ENCODE measurements around the gene CLEC7A. TPM values are rescaled to one million over a fixed set of nuclear protein-coding genes. Genes with fewer than 3 reads are reported as not detected.

Gene CLEC7A
- total and polyA plus RNA-seq, 4 donors, result 2.8 to 7.0 (median 3.8) TPM

DNA sequence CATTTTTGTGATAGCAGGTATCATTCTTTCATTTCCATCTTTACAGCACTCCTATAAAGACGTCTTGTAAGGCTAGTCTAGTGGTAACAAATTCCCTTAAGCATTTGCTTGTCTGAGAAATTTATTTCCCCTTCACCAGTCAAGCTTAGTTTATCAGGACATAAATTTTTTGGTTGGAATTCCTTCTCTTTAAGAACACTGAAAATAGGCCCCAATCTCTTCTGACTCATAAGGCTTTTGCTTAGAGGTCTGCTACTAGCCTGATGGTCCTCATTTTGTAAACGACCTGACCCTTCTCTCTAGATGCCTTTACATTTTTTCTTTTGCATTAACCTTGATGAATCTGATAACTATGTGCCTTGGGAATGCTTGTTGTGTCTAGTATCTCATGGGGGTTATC, 21.6 kb upstream of the CLEC7A start:
- Histone ChIP-seq H3K36me3 (ENCODE audit: control insufficient read depth in 4 of 4, insufficient read depth in 3 of 4, low read depth in 1 of 4, low read length in 3 of 4) (no peaks in the 10 kb centered on the region), H3K27me3 (ENCODE audit: control insufficient read depth in 4 of 4, insufficient read depth in 4 of 4, low read length in 3 of 4) (no peaks in the 10 kb centered on the region), H3K9me3 (ENCODE audit: control insufficient read depth in 4 of 4, low read length in 3 of 4) (peaks cover 0 to 3% (median 0%) of the 10 kb centered on the region in 4 donors), H3K9ac (ENCODE audit: low read depth in 1 of 2, low read length in 2 of 2) (no peak overlapping the region), H3K4me3 (ENCODE audit: low read depth in 1 of 3, low read length in 3 of 3) (no peak overlapping the region), H3K4me1 (ENCODE audit: control insufficient read depth in 4 of 4, insufficient read depth in 4 of 4, low read length in 3 of 4) (peaks cover 0 to 11% (median 4%) of the 10 kb centered on the region in 4 donors), H3K27ac (ENCODE audit: low read depth in 1 of 2, low read length in 2 of 2) (no peak overlapping the region)
- TF ChIP-seq RAD21 (IDR thresholded peaks at IDR 0.05), result no peak
- TF ChIP-seq CTCF (IDR thresholded peaks at IDR 0.05; ENCODE audit: low read depth, low read length, missing input control), result no peak
- no peak for TF ChIP-seq FOXA1 (IDR thresholded peaks at IDR 0.05)
- no peak for TF ChIP-seq TAF1 (conservative IDR thresholded peaks at IDR 0.05)
- no peak for TF ChIP-seq HNF4G (IDR thresholded peaks at IDR 0.05)
- TF ChIP-seq, protein P1, sequence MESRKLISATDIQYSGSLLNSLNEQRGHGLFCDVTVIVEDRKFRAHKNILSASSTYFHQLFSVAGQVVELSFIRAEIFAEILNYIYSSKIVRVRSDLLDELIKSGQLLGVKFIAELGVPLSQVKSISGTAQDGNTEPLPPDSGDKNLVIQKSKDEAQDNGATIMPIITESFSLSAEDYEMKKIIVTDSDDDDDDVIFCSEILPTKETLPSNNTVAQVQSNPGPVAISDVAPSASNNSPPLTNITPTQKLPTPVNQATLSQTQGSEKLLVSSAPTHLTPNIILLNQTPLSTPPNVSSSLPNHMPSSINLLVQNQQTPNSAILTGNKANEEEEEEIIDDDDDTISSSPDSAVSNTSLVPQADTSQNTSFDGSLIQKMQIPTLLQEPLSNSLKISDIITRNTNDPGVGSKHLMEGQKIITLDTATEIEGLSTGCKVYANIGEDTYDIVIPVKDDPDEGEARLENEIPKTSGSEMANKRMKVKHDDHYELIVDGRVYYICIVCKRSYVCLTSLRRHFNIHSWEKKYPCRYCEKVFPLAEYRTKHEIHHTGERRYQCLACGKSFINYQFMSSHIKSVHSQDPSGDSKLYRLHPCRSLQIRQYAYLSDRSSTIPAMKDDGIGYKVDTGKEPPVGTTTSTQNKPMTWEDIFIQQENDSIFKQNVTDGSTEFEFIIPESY (IDR thresholded peaks at IDR 0.05), result no peak
- TF ChIP-seq MAX (IDR thresholded peaks at IDR 0.05), result no peak
- TF ChIP-seq RXRA (IDR thresholded peaks at IDR 0.05), result no peak
- no peak for TF ChIP-seq YY1 (IDR thresholded peaks at IDR 0.05)
- TF ChIP-seq FOXA2 (IDR thresholded peaks at IDR 0.05), result no peak
- TF ChIP-seq, protein P2, sequence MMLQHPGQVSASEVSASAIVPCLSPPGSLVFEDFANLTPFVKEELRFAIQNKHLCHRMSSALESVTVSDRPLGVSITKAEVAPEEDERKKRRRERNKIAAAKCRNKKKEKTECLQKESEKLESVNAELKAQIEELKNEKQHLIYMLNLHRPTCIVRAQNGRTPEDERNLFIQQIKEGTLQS (IDR thresholded peaks at IDR 0.05), result no peak
- no peak for DNase-seq (ENCODE audit: low spot score)
- WGBS, result 62% methylated on average over 2 of the region's 2 CpGs

- no peak for TF ChIP-seq JUND (IDR thresholded peaks at IDR 0.05)
- no peak for TF ChIP-seq HNF4A (conservative IDR thresholded peaks at IDR 0.05)
- TF ChIP-seq EGR1 (IDR thresholded peaks at IDR 0.05; ENCODE audit: low read depth in 2 of 2), result no peak
- no peak for TF ChIP-seq RXRA (IDR thresholded peaks at IDR 0.05)
- no peak for TF ChIP-seq HNF4G (IDR thresholded peaks at IDR 0.05)
- Histone ChIP-seq H3K27me3 (ENCODE audit: control insufficient read depth in 4 of 4, insufficient read depth in 4 of 4, low read length in 3 of 4) (no peaks in the 10 kb centered on the region), H3K4me3 (ENCODE audit: low read depth in 1 of 3, low read length in 3 of 3) (no peak overlapping the region), H3K4me1 (ENCODE audit: control insufficient read depth in 4 of 4, insufficient read depth in 4 of 4, low read length in 3 of 4) (peaks cover 0 to under 1% (median 0%) of the 10 kb centered on the region in 4 donors), H3K36me3 (ENCODE audit: control insufficient read depth in 4 of 4, insufficient read depth in 3 of 4, low read depth in 1 of 4, low read length in 3 of 4) (no peaks in the 10 kb centered on the region), H3K9me3 (ENCODE audit: control insufficient read depth in 4 of 4, low read length in 3 of 4) (peaks cover 0 to 3% (median 0%) of the 10 kb centered on the region in 4 donors), H3K27ac (ENCODE audit: low read depth in 1 of 2, low read length in 2 of 2) (no peak overlapping the region), H3K9ac (ENCODE audit: low read depth in 1 of 2, low read length in 2 of 2) (no peak overlapping the region)
- no peak for DNase-seq (ENCODE audit: low spot score)
- 92% methylated on average over 5 of the region's 5 CpGs for WGBS
These were observed 17.9 kb upstream of the CLEC7A start for GRCh38 chr12:10147714-10148403.
